PC-9 (cell line): ENCODE data around the gene RGS11.

Experiments
- EZH2 ChIP-seq: fragments of 200-600 bp; sonication (generic); IDR thresholded peaks from 2 replicates; pipeline ENCODE4 v1.8.0; 2017; ENCODE audit warnings: antibody characterized with exemption, low read depth
- TF ChIP-seq, protein P1 (sequence below): fragments of 200-600 bp; sonication (generic); conservative IDR thresholded peaks from 2 replicates; pipeline ENCODE4 v1.6.1; 2017; ENCODE audit warnings: mixed run types, antibody characterized with exemption, mild to moderate bottlenecking, moderate library complexity

DNA sequence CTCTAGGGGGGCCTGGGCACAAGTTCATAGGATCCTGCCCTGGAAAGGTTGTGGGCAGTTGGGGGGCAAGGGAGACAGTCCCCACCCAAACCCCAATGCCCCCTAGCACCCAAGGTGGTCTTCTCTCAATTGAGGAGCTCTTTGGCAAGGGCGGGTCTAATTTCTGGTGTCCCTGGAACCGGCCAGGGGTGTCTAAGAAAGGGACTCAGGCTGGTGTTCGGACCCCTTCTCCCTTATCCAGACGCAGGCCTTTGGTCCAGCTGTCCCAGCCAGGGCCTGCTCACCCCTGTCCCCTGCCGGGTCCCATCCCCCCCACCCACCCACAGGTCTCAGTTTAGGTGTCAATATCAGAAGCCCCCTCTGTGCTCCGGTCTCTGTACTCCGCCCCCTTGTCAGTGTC is 3.8 kb upstream of the RGS11 start:
- TF ChIP-seq, protein P1, sequence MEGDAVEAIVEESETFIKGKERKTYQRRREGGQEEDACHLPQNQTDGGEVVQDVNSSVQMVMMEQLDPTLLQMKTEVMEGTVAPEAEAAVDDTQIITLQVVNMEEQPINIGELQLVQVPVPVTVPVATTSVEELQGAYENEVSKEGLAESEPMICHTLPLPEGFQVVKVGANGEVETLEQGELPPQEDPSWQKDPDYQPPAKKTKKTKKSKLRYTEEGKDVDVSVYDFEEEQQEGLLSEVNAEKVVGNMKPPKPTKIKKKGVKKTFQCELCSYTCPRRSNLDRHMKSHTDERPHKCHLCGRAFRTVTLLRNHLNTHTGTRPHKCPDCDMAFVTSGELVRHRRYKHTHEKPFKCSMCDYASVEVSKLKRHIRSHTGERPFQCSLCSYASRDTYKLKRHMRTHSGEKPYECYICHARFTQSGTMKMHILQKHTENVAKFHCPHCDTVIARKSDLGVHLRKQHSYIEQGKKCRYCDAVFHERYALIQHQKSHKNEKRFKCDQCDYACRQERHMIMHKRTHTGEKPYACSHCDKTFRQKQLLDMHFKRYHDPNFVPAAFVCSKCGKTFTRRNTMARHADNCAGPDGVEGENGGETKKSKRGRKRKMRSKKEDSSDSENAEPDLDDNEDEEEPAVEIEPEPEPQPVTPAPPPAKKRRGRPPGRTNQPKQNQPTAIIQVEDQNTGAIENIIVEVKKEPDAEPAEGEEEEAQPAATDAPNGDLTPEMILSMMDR, result no peak
- no peak for TF ChIP-seq EZH2
